Endothelial cell of umbilical vein (primary cell): ENCODE results near the gene SPSB3. TPM values are rescaled to one million over a fixed set of nuclear protein-coding genes. Genes with fewer than 3 reads are reported as not detected.

Experiments
- BruUV-seq: library from RNA; stranded (reverse); fragments of 400-500 nt; replicated peaks from 2 replicates; lab custom pipeline; 2021; lab: Mats Ljungman, UMichigan
- CTCF ChIA-PET: fragments of 300-600, 350-600 bp; sonication (Branson Sonifier 250); formaldehyde crosslinking; loops from one replicate; lab custom pipeline; 2021; ENCODE audit warnings: antibody characterized with exemption, inconsistent platforms; lab: Charles Lee
- POLR2A ChIA-PET: fragments of 300-600, 350-600 bp; sonication (Branson Sonifier 250); formaldehyde crosslinking; loops from one replicate; lab custom pipeline; 2021; ENCODE audit warnings: antibody characterized with exemption, inconsistent platforms; lab: Charles Lee
- DNase-seq: peaks from one replicate; pipeline ENCODE4 v3.0.0-alpha.2; 2011; ENCODE audit warnings: low read depth, low spot score
- FAIRE-seq: peaks from 2 replicates; lab custom pipeline; 2011; peaks lifted over from hg19 to GRCh38; lab: Jason Lieb, UNC
- H2AFZ ChIP-seq: 2 replicates; pipeline ENCODE4 v1.6.0; 2012; ENCODE audit warnings: low read depth, low read length, control low read depth, inconsistent platforms
- H3K27ac ChIP-seq: 2 replicates; pipeline ENCODE4 v1.5.1; 2011; ENCODE audit warnings: low read depth, mild to moderate bottlenecking, control low read depth, low read length, moderate library complexity; ENCODE audit not compliant: insufficient read depth
- H3K27me3 ChIP-seq, 2 experiments: 2 replicates each; pipeline versions ENCODE4 v1.6.0 to v1.6.1; 2011; ENCODE audit warnings: low read length in 2 of 2, mixed read lengths in 1 of 2; ENCODE audit not compliant: control insufficient read depth in 2 of 2, insufficient read depth in 2 of 2
- H3K36me3 ChIP-seq, 2 experiments: 2 replicates in 1 of 2; 3 replicates in 1 of 2; pipeline ENCODE4 v1.5.1; 2011; ENCODE audit warnings: low read length in 2 of 2, mild to moderate bottlenecking in 1 of 2, moderate library complexity in 1 of 2; ENCODE audit not compliant: control insufficient read depth in 2 of 2, insufficient read depth in 2 of 2; ENCODE audit errors: extremely low read depth in 1 of 2
- H3K4me1 ChIP-seq: 3 replicates; pipeline ENCODE4 v1.5.1; 2011; ENCODE audit warnings: mild to moderate bottlenecking, low read length; ENCODE audit not compliant: control insufficient read depth, insufficient read depth; ENCODE audit errors: extremely low read depth
- H3K4me2 ChIP-seq: 2 replicates; pipeline ENCODE4 v1.6.1; 2011; ENCODE audit warnings: low read length, control low read depth, mixed read lengths; ENCODE audit not compliant: insufficient read depth
- H3K4me3 ChIP-seq, 3 experiments: fragments of 200-600 bp in 1 of 3; sonication (generic), shearing (Covaris generic) in 1 of 3; replicated peaks in 1 of 3; 2 replicates each; pipeline ENCODE4 v1.5.1; 2011 to 2016; ENCODE audit warnings: control low read depth in 3 of 3, low read length in 3 of 3, mild to moderate bottlenecking in 2 of 3, inconsistent platforms in 1 of 3, low read depth in 1 of 3, moderate library complexity in 1 of 3; ENCODE audit not compliant: insufficient read depth in 1 of 3
- H3K79me2 ChIP-seq: 2 replicates; pipeline ENCODE4 v1.6.0; 2012; ENCODE audit warnings: low read length, inconsistent platforms; ENCODE audit not compliant: control insufficient read depth, insufficient read depth
- H3K9ac ChIP-seq: replicated peaks from 2 replicates; pipeline ENCODE3; 2011; ENCODE audit warnings: low read length, control low read depth; ENCODE audit not compliant: insufficient read depth; ENCODE audit errors: extremely low read depth
- H3K9me1 ChIP-seq: replicated peaks from 3 replicates; pipeline ENCODE4 v1.6.0; 2011; ENCODE audit warnings: mild to moderate bottlenecking, low read length; ENCODE audit not compliant: control insufficient read depth, insufficient read depth; ENCODE audit errors: extremely low read depth
- H3K9me3 ChIP-seq: replicated peaks from 2 replicates; pipeline ENCODE4 v1.5.1; 2012; ENCODE audit warnings: low read length, inconsistent platforms; ENCODE audit not compliant: control insufficient read depth, insufficient read depth
- H4K20me1 ChIP-seq: replicated peaks from 2 replicates; pipeline ENCODE3; 2011; ENCODE audit warnings: mild to moderate bottlenecking, low read length; ENCODE audit not compliant: control insufficient read depth, insufficient read depth; ENCODE audit errors: extremely low read depth
- CTCF ChIP-seq, 2 donors: IDR thresholded peaks; 1 replicate in 1 of 2; 2 replicates in 1 of 2; pipeline ENCODE4 v1.5.1; 2011; ENCODE audit warnings: low read length in 2 of 2, mild to moderate bottlenecking in 2 of 2, moderate library complexity in 2 of 2, control low read depth in 1 of 2, inconsistent platforms in 1 of 2, low read depth in 1 of 2; ENCODE audit not compliant: insufficient read depth in 1 of 2; ENCODE audit errors: extremely low read depth in 1 of 2
- EZH2 ChIP-seq: IDR thresholded peaks from 2 replicates; pipeline ENCODE4 v1.6.1; 2012; ENCODE audit warnings: borderline replicate concordance, low read depth, mild to moderate bottlenecking, moderate library complexity, low read length, inconsistent platforms; ENCODE audit not compliant: severe bottlenecking
- GATA2 ChIP-seq: IDR thresholded peaks from 2 replicates; pipeline ENCODE4 v1.7.0; 2011; ENCODE audit warnings: low read depth, mild to moderate bottlenecking, moderate library complexity, mixed read lengths, low read length; ENCODE audit not compliant: insufficient read length, insufficient read depth
- JUN ChIP-seq: IDR thresholded peaks from 2 replicates; pipeline ENCODE4 v1.6.1; 2011; ENCODE audit warnings: borderline replicate concordance, low read depth; ENCODE audit not compliant: insufficient read length, insufficient read depth
- MYC ChIP-seq: IDR thresholded peaks from one replicate; pipeline ENCODE4 v1.6.1; 2011; ENCODE audit warnings: mild to moderate bottlenecking, low read depth, low read length
- POLR2AphosphoS5 ChIP-seq: IDR thresholded peaks from 2 replicates; pipeline ENCODE4 v1.6.1; 2012; ENCODE audit warnings: low read depth, mild to moderate bottlenecking, control low read depth, low read length, moderate library complexity; ENCODE audit not compliant: insufficient read depth
- dilution Hi-C: fragments of 300-500 bp; cut with MboI; formaldehyde crosslinking; loops from one replicate; pipeline ENCODE4 v1.15.0; 2019; ENCODE audit warnings: low sequenced_read_pairs; ENCODE audit not compliant: extremely low pct_ligation_motif_present
- intact Hi-C: fragments of 100-400 bp; cut with micrococcal nuclease; formaldehyde crosslinking; loops from one replicate; pipeline ENCODE4 v1.10.0; 2022
- polyA plus RNA-seq, 4 experiments: library from polyadenylated mRNA; depleted of rRNA in 3 of 4; stranded (reverse) in 3 of 4; unstranded in 1 of 4; fragments of >200 nt; gene quantifications; 2 replicates each; pipeline versions ENCODE4 v1.2.1 to v1.2.3, GENCODE V29; 2011 to 2012; ENCODE audit warnings: missing spikeins in 1 of 4
- total RNA-seq: library from RNA; stranded (reverse); gene quantifications from 2 replicates; pipeline ENCODE4 v1.2.3, GENCODE V29; 2021

Gene SPSB3
- total and polyA plus RNA-seq, 2 donors (not counting 3 experiments of a cell fraction or from before 2014, with no cell fraction given): 39.0 to 86.2 TPM

- peaks cover 8 to 45% of the 10 kb centered on the region in 2 experiments for H3K36me3 ChIP-seq
- dilution Hi-C loops (no loop called here), intact Hi-C loops (no loop called here)
- no peak overlapping the region for H3K4me2 ChIP-seq
- no peaks in the 10 kb centered on the region for H3K9me1 ChIP-seq
- BruUV-seq: no TSS peak
- no peak overlapping the region for H2AFZ ChIP-seq
- CTCF ChIA-PET: interaction anchor here (1.4 kb wide), 1 partner anchor 22 kb away, joined by 3 read pairs; no protein-coding TSS in a partner anchor
- POLR2A ChIA-PET: no interaction called here
- no peak overlapping the region for H3K4me3 ChIP-seq
- no peak for DNase-seq
- no peaks in the 10 kb centered on the region for H4K20me1 ChIP-seq
- no peaks in the 10 kb centered on the region for H3K27me3 ChIP-seq
- no peak overlapping the region for H3K27ac ChIP-seq
- no peaks in the 10 kb centered on the region for H3K79me2 ChIP-seq
- TF ChIP-seq CTCF (IDR thresholded peaks at IDR 0.05; ENCODE audit: extremely low read depth in 1 of 2, insufficient read depth in 1 of 2, low read depth in 1 of 2, low read length in 2 of 2) (no peak), JUN (no peak), EZH2 (no peak), POLR2AphosphoS5 (no peak), MYC (no peak), GATA2 (no peak)
- no peaks in the 10 kb centered on the region for H3K4me1 ChIP-seq
- no peaks in the 10 kb centered on the region for H3K9me3 ChIP-seq
- no peak overlapping the region for H3K9ac ChIP-seq
- FAIRE-seq: no peak
These were observed 37.0 kb downstream of the SPSB3 start for GRCh38 chr16:1745181-1745899.
